GM12878 (cell line): Measurements from ENCODE around the gene NMB. TPM values are rescaled to one million over a fixed set of nuclear protein-coding genes. Genes with fewer than 3 reads are reported as not detected.

Source experiments
- ATAC-seq: fragments of 200-7000 bp; cut with Tn5 transposase; 3 replicates; pipeline ENCODE4 v1.9.1; 2020; ENCODE audit warnings: mild to moderate bottlenecking, moderate library complexity
- BruUV-seq: library from RNA; stranded (reverse); fragments of 400-500 nt; replicated peaks from 2 replicates; lab custom pipeline; 2021; lab: Mats Ljungman, UMichigan
- CTCF ChIA-PET: fragments of 300-600 bp; sonication (Branson Sonifier 250); formaldehyde crosslinking; extraction: SDS; loops from one replicate; lab custom pipeline; 2021; ENCODE audit warnings: inconsistent platforms; lab: Yijun Ruan, JAX
- POLR2A ChIA-PET: fragments of 350-600 bp; formaldehyde crosslinking; extraction: SDS; loops from one replicate; lab custom pipeline; 2021; ENCODE audit warnings: inconsistent platforms; lab: Charles Lee
- RAD21 ChIA-PET: fragments of 300-600 bp; sonication (Branson Sonifier 250); formaldehyde crosslinking; loops from one replicate; lab custom pipeline; 2023; ENCODE audit warnings: antibody characterized with exemption; ENCODE audit not compliant: unreplicated experiment; lab: Charles Lee
- SMC1A ChIA-PET: fragments of 300-600 bp; sonication (Branson Sonifier 250); formaldehyde crosslinking; loops from one replicate; lab custom pipeline; 2023; ENCODE audit not compliant: unreplicated experiment, uncharacterized antibody; lab: Charles Lee
- DNase-seq: peaks from one replicate; pipeline ENCODE4 v3.0.0-alpha.2; 2011; ENCODE audit warnings: low read depth, low spot score
- FAIRE-seq: peaks from 3 replicates; lab custom pipeline; 2011; peaks lifted over from hg19 to GRCh38; lab: Jason Lieb, UNC
- H2AFZ ChIP-seq: 2 replicates; pipeline ENCODE4 v1.6.0; 2011; ENCODE audit warnings: low read depth, low read length, control low read depth; ENCODE audit not compliant: control insufficient read depth
- H3K27ac ChIP-seq: 2 replicates; pipeline ENCODE4 v1.5.1; 2011; ENCODE audit warnings: control low read depth; ENCODE audit not compliant: control insufficient read depth, insufficient read depth
- H3K27me3 ChIP-seq, 2 experiments: replicated peaks in 1 of 2; 2 replicates each; pipeline versions ENCODE4 v1.6.0 to v1.6.1; 2011; ENCODE audit warnings: low read length in 1 of 2; ENCODE audit not compliant: control insufficient read depth in 2 of 2, insufficient read depth in 2 of 2
- H3K36me3 ChIP-seq, 2 experiments: 2 replicates each; pipeline ENCODE4 v1.5.1; 2011; ENCODE audit warnings: low read length in 1 of 2; ENCODE audit not compliant: control insufficient read depth in 2 of 2, insufficient read depth in 2 of 2
- H3K4me1 ChIP-seq: 2 replicates; pipeline ENCODE4 v1.6.1; 2011; ENCODE audit warnings: mild to moderate bottlenecking, low read length, moderate library complexity, mixed read lengths; ENCODE audit not compliant: control insufficient read depth, insufficient read depth
- H3K4me2 ChIP-seq: 2 replicates; pipeline ENCODE4 v1.6.0; 2011; ENCODE audit warnings: control low read depth; ENCODE audit not compliant: control insufficient read depth, insufficient read depth
- H3K4me3 ChIP-seq: fragments of 200-600 bp; sonication (generic); 2 replicates; pipeline ENCODE4 v1.5.1; 2016
- H3K79me2 ChIP-seq: 2 replicates; pipeline ENCODE4 v1.6.0; 2011; ENCODE audit warnings: low read length; ENCODE audit not compliant: control insufficient read depth, insufficient read depth
- H3K9ac ChIP-seq: 2 replicates; pipeline ENCODE4 v1.8.0; 2011; ENCODE audit warnings: low read length, control low read depth, mixed read lengths; ENCODE audit not compliant: control insufficient read depth, insufficient read depth
- H3K9me3 ChIP-seq: replicated peaks from 3 replicates; pipeline ENCODE4 v1.5.1; 2011; ENCODE audit warnings: mild to moderate bottlenecking, low read length; ENCODE audit not compliant: control insufficient read depth, insufficient read depth
- H4K20me1 ChIP-seq: 2 replicates; pipeline ENCODE4 v1.6.0; 2011; ENCODE audit not compliant: control insufficient read depth, insufficient read depth
- BCL3 ChIP-seq: IDR thresholded peaks from 2 replicates; pipeline ENCODE4 v1.6.1; 2011; ENCODE audit warnings: borderline replicate concordance, low read depth, mild to moderate bottlenecking, moderate library complexity, low read length; ENCODE audit not compliant: insufficient read depth, poor library complexity, severe bottlenecking
- CHD2 ChIP-seq: IDR thresholded peaks from 2 replicates; pipeline ENCODE4 v1.6.1; 2011; ENCODE audit warnings: low read depth, low read length, improper control_type of control experiment, borderline replicate concordance
- CREB1 ChIP-seq: IDR thresholded peaks from 2 replicates; pipeline ENCODE4 v1.6.1; 2012; ENCODE audit warnings: low read depth, mild to moderate bottlenecking, inconsistent platforms
- DPF2 ChIP-seq: fragments of 450-650 bp; IDR thresholded peaks from 2 replicates; pipeline ENCODE4 v1.6.1; 2017; ENCODE audit warnings: mild to moderate bottlenecking
- E2F4 ChIP-seq: IDR thresholded peaks from 2 replicates; pipeline ENCODE4 v1.6.1; 2012; ENCODE audit warnings: low read depth, low read length, improper control_type of control experiment
- ESRRA ChIP-seq: IDR thresholded peaks from 2 replicates; pipeline ENCODE4 v1.6.1; 2012; ENCODE audit warnings: mild to moderate bottlenecking, low read length, improper control_type of control experiment
- IRF3 ChIP-seq: fragments of 450-650 bp; IDR thresholded peaks from 2 replicates; pipeline ENCODE4 v1.6.1; 2014; ENCODE audit warnings: mild to moderate bottlenecking
- MXI1 ChIP-seq: fragments of 150-350 bp; IDR thresholded peaks from 2 replicates; pipeline ENCODE4 v1.6.1; 2011; ENCODE audit warnings: low read depth, mild to moderate bottlenecking, inconsistent platforms, low read length, improper control_type of control experiment
- NR2C2 ChIP-seq: IDR thresholded peaks from 2 replicates; pipeline ENCODE4 v1.6.1; 2011; ENCODE audit warnings: borderline replicate concordance, low read depth; ENCODE audit not compliant: control insufficient read depth, insufficient read length
- NRF1 ChIP-seq: conservative IDR thresholded peaks from 2 replicates; pipeline ENCODE4 v1.6.1; 2011; ENCODE audit warnings: mild to moderate bottlenecking, low read depth, low read length, improper control_type of control experiment
- RAD21 ChIP-seq: IDR thresholded peaks from 2 replicates; pipeline ENCODE4 v1.6.1; 2011; ENCODE audit warnings: mild to moderate bottlenecking, low read depth, low read length, moderate library complexity; ENCODE audit not compliant: insufficient read depth
- ZBED1 ChIP-seq: IDR thresholded peaks from 2 replicates; pipeline ENCODE4 v1.6.1; 2016; ENCODE audit warnings: borderline replicate concordance
- ZZZ3 ChIP-seq: IDR thresholded peaks from 2 replicates; pipeline ENCODE4 v1.6.1; 2011; ENCODE audit warnings: low read depth; ENCODE audit not compliant: control insufficient read depth, insufficient read length
- WGBS: methylation state at CpG from one replicate; pipeline ENCODE4 v1.1.6; 2016; ENCODE audit warnings: low lambda C conversion rate; ENCODE audit not compliant: insufficient replicate concordance, insufficient coverage; ENCODE audit errors: missing lambda C conversion rate; 5-methylcytosine and 5-hydroxymethylcytosine counted together
- in situ Hi-C: fragments of 300-500 bp; cut with MboI; formaldehyde crosslinking; loops from 9 replicates; pipeline ENCODE4 v1.14.3; 2018; ENCODE audit warnings: mixed read lengths
- intact Hi-C: fragments of 100-400 bp; cut with micrococcal nuclease; formaldehyde crosslinking; loops from one replicate; pipeline ENCODE4 v1.14.2; 2022; ENCODE audit not compliant: unreplicated experiment
- polyA plus RNA-seq, 11 experiments: library from polyadenylated mRNA; depleted of rRNA in 4 of 11; unstranded in 6 of 11; stranded (reverse) in 5 of 11; fragments of >200 nt; fragmentation: Nextera tagmentation in 4 of 11; fragmentation: Illumina TruSeq in 1 of 11; extraction: Ambion mirVana in 4 of 11; extraction: Trizol in 1 of 11; gene quantifications; 1 replicate in 1 of 11; 2 replicates in 10 of 11; pipeline versions ENCODE4 v1.2.1 to v1.2.3, GENCODE V29; 2011 to 2016; ENCODE audit warnings: inconsistent platforms in 2 of 11, missing spikeins in 2 of 11, low read depth in 1 of 11
- total RNA-seq, 4 experiments: library from RNA; depleted of rRNA in 3 of 4; stranded (reverse); fragments of >200 nt in 3 of 4; fragmentation: Illumina TruSeq in 1 of 4; extraction: Trizol in 1 of 4; gene quantifications; 2 replicates each; pipeline versions ENCODE4 v1.2.1 to v1.2.3, GENCODE V29; 2013 to 2021
- TF ChIP-seq, protein P1 (sequence below): IDR thresholded peaks from 2 replicates; pipeline ENCODE4 v1.6.1; 2012; ENCODE audit warnings: low read length, inconsistent platforms

NMB gene
- total and polyA plus RNA-seq, 10 of the 15 experiments (the other 5 are each of a cell fraction or from before 2014, with no cell fraction given) = 0.32 to 4.1 (median 1.6) TPM

GRCh38 chr15:84699538-84700191, 41.7 kb upstream of the NMB start:
- no TSS peak for BruUV-seq
- FAIRE-seq = no peak
- intact Hi-C loops = no loop called here
- RAD21 ChIA-PET = no interaction called here
- TF ChIP-seq ZBED1 (no peak), RAD21 (no peak), NR2C2 (no peak), DPF2 (no peak), CREB1 (no peak), BCL3 (no peak), ESRRA (no peak), IRF3 (no peak), E2F4 (no peak), NRF1 (no peak), MXI1 (no peak), ZZZ3 (no peak), CHD2 (no peak)
- TF ChIP-seq, protein P1, sequence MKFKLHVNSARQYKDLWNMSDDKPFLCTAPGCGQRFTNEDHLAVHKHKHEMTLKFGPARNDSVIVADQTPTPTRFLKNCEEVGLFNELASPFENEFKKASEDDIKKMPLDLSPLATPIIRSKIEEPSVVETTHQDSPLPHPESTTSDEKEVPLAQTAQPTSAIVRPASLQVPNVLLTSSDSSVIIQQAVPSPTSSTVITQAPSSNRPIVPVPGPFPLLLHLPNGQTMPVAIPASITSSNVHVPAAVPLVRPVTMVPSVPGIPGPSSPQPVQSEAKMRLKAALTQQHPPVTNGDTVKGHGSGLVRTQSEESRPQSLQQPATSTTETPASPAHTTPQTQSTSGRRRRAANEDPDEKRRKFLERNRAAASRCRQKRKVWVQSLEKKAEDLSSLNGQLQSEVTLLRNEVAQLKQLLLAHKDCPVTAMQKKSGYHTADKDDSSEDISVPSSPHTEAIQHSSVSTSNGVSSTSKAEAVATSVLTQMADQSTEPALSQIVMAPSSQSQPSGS = no peak
- TF ChIP-seq, all 136 proteins: peak for 0
- peaks cover 0 to 7% of the 10 kb centered on the region in 2 experiments; a peak in 2 of 4 replicates for H3K36me3 ChIP-seq
- ChIA-PET POLR2A (interaction anchor here (0.5 to 1.1 kb wide), 3 partner anchors 14 to 36 kb away, joined by 3 to 7 read pairs (median 3); no protein-coding TSS in a partner anchor), SMC1A (interaction anchor here (1.1 to 1.2 kb wide), 2 partner anchors 36 to 274 kb away, joined by 3 to 4 read pairs; no protein-coding TSS in a partner anchor), CTCF (no interaction called here)
- no peak overlapping the region for H3K4me3 ChIP-seq
- H4K20me1 ChIP-seq = 0 out of 2 replicates have a peak, but pooled peaks cover 2% of the 10 kb centered on the region
- no peaks in the 10 kb centered on the region for H3K9me3 ChIP-seq
- H3K27ac ChIP-seq = no peak overlapping the region
- in situ Hi-C loops = no loop called here
- ATAC-seq = no peak
- no peak for DNase-seq
- H3K79me2 ChIP-seq = peaks cover 67% of the 10 kb centered on the region
- WGBS = 84% methylated on average over 8 of the region's 8 CpGs
- H3K27me3 ChIP-seq = no peaks in the 10 kb centered on the region
- H2AFZ ChIP-seq = no peak overlapping the region
- no peak overlapping the region for H3K9ac ChIP-seq
- no peaks in the 10 kb centered on the region; the same call in 1 of the 2 replicates for H3K4me1 ChIP-seq
- no peak overlapping the region for H3K4me2 ChIP-seq
